ENCODE results near the gene POLR2E. TPM values are rescaled to one million over a fixed set of nuclear protein-coding genes. Genes with fewer than 3 reads are reported as not detected.

The POLR2E gene
- total and polyA plus RNA-seq, 2 donors from 2014 or later = 158 to 189 TPM

DNA sequence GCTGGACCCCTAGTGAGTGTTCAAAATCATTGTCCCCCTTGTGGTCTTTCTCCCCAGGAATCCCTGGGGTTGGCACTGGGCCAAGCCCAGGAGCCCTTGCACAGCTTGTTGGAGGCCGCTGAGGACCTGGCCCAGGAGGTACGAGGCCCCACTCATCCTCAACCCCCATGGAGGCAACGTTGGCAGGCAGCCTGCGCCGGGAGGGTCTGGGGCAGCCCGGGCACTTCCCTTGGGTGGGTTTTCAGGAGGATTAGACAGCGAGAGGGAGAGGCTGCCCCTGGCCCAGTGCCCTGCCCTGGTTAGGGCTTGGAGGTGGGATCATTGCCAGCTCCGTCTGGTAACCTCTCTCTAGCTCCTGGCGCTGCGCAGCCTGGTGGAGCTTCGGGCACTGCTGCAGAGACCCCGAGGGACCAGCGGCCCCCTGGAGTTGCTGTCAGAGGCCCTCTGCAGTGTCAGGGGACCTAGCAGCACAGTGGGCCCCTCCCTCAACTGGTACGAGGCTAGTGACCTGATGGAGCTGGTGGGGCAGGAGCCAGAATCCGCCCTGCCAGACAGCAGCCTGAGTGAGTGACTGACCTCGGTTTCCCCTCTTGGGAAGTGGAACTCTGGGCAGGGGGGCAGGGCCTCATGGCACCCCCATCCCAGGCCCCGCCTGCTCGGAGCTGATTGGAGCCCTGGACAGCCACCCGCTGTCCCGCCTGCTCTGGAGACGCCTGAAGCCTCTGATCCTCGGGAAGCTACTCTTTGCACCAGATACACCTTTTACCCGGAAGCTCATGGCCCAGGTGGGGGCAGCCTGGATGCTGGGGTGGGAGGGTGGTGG is 52.3 kb downstream of the POLR2E start:
- Histone ChIP-seq H3K4me3 (ENCODE audit: low read length in 3 of 3) (no peak overlapping the region), H3K9ac (ENCODE audit: low read length in 3 of 3) (no peak overlapping the region), H3K4me1 (ENCODE audit: control insufficient read depth in 2 of 3, insufficient read depth in 2 of 3, low read depth in 1 of 3, low read length in 3 of 3) (peaks cover 0 to 19% (median 9%) of the 10 kb centered on the region in 3 donors), H3K27me3 (ENCODE audit: control insufficient read depth, insufficient read depth, low read length) (no peaks in the 10 kb centered on the region), H3K27ac (ENCODE audit: low read depth in 2 of 2, low read length in 2 of 2) (no peak overlapping the region), H3K36me3 (ENCODE audit: control insufficient read depth in 2 of 3, insufficient read depth in 3 of 3, low read length in 3 of 3) (no peaks in the 10 kb centered on the region), H3K9me3 (ENCODE audit: control insufficient read depth in 2 of 3, insufficient read depth in 1 of 3, low read length in 3 of 3) (no peaks in the 10 kb centered on the region)
- DNase-seq (peak in 1 of 5 donors; percentile 53), FAIRE-seq (no peak)
- TF ChIP-seq, protein P1, sequence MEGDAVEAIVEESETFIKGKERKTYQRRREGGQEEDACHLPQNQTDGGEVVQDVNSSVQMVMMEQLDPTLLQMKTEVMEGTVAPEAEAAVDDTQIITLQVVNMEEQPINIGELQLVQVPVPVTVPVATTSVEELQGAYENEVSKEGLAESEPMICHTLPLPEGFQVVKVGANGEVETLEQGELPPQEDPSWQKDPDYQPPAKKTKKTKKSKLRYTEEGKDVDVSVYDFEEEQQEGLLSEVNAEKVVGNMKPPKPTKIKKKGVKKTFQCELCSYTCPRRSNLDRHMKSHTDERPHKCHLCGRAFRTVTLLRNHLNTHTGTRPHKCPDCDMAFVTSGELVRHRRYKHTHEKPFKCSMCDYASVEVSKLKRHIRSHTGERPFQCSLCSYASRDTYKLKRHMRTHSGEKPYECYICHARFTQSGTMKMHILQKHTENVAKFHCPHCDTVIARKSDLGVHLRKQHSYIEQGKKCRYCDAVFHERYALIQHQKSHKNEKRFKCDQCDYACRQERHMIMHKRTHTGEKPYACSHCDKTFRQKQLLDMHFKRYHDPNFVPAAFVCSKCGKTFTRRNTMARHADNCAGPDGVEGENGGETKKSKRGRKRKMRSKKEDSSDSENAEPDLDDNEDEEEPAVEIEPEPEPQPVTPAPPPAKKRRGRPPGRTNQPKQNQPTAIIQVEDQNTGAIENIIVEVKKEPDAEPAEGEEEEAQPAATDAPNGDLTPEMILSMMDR (IDR thresholded peaks at IDR 0.05; ENCODE audit: borderline replicate concordance, extremely low read depth, insufficient read depth) = no peak
- intact Hi-C loops (cut with DNase I) = no loop called here

DNA sequence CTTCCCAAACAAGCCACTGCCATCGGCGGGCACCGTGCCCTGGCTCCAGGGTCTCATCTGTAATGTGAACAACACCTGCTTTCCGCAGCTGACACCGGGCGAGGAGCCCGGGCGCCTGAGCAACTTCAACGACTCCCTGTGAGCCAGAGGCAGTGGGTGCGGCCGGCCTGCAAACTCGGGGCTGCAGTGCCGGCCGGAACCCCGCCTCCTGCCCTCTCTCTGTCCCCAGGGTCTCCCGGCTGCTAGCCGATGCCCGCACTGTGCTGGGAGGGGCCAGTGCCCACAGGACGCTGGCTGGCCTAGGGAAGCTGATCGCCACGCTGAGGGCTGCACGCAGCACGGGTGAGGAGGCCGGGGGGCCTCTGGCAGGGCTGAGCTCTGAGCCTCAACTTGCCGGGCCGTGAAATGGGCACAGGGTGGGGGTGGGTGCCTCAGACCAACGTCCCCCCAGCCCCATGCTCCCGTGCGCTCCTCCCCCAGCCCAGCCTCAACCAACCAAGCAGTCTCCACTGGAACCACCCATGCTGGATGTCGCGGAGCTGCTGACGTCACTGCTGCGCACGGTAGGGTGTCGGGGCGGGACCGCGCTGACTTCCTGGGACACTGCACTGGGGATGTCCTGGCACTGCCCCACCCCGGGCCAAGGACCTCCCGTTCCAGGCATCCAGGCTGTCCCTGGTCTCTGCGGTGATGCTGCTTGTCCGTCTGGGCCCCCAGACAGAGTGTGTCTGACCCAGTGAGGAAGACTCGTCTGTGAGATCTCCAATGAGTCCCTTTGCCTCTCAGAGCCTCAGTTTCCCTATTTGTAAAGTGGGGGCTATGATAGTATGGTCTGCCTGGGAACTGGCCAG is 53.1 kb downstream of the POLR2E start:
- Histone ChIP-seq H3K9ac (ENCODE audit: low read length in 3 of 3) (no peak overlapping the region), H3K36me3 (ENCODE audit: control insufficient read depth in 2 of 3, insufficient read depth in 3 of 3, low read length in 3 of 3) (no peaks in the 10 kb centered on the region), H3K27me3 (ENCODE audit: control insufficient read depth, insufficient read depth, low read length) (no peaks in the 10 kb centered on the region), H3K4me1 (ENCODE audit: control insufficient read depth in 2 of 3, insufficient read depth in 2 of 3, low read depth in 1 of 3, low read length in 3 of 3) (peaks cover 0 to 19% (median 9%) of the 10 kb centered on the region in 3 donors), H3K4me3 (ENCODE audit: low read length in 3 of 3) (no peak overlapping the region), H3K9me3 (ENCODE audit: control insufficient read depth in 2 of 3, insufficient read depth in 1 of 3, low read length in 3 of 3) (no peaks in the 10 kb centered on the region), H3K27ac (ENCODE audit: low read depth in 2 of 2, low read length in 2 of 2) (no peak overlapping the region)
- intact Hi-C loops (cut with DNase I) = no loop called here
- peak in 1 of 5 donors; percentile 68 for DNase-seq
- no peak for FAIRE-seq
- TF ChIP-seq, protein P1 (IDR thresholded peaks at IDR 0.05; ENCODE audit: borderline replicate concordance, extremely low read depth, insufficient read depth) = no peak

DNA sequence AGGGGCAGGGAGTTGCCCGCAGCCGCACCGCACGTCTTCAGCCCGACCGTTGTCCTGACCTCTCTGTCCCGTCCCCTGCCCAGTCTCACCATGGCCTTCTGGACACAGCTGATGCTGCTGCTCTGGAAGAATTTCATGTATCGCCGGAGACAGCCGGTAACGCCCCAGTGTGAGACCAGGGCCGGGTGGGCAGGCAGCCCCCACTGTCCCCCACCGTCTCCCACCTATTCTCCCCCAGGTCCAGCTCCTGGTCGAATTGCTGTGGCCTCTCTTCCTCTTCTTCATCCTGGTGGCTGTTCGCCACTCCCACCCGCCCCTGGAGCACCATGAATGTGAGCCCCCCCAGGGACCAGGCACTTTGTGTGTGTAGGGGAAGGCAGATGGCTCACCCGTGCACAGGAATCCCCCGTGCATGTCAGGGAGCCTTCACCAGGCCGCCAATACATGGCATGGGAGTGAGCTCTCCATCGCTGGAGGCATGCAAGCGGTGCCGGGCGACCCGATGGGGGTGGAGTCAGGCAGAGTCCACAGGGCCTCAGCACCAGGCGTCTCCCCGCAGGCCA is 53.8 kb downstream of the POLR2E start:
- Histone ChIP-seq H3K9ac (ENCODE audit: low read length in 3 of 3) (peak overlapping the region in 1 of 3 donors; percentile 71), H3K9me3 (ENCODE audit: control insufficient read depth in 2 of 3, insufficient read depth in 1 of 3, low read length in 3 of 3) (no peaks in the 10 kb centered on the region), H3K27me3 (ENCODE audit: control insufficient read depth, insufficient read depth, low read length) (no peaks in the 10 kb centered on the region), H3K4me1 (ENCODE audit: control insufficient read depth in 2 of 3, insufficient read depth in 2 of 3, low read depth in 1 of 3, low read length in 3 of 3) (peaks cover 0 to 19% (median 9%) of the 10 kb centered on the region in 3 donors), H3K27ac (ENCODE audit: low read depth in 2 of 2, low read length in 2 of 2) (no peak overlapping the region), H3K36me3 (ENCODE audit: control insufficient read depth in 2 of 3, insufficient read depth in 3 of 3, low read length in 3 of 3) (no peaks in the 10 kb centered on the region), H3K4me3 (ENCODE audit: low read length in 3 of 3) (peak overlapping the region; percentile 26 to 74 (median 46))
- FAIRE-seq (no peak), DNase-seq (peak in 1 of 5 donors; percentile 62)
- TF ChIP-seq, protein P1 (IDR thresholded peaks at IDR 0.05; ENCODE audit: borderline replicate concordance, extremely low read depth, insufficient read depth) = no peak
- intact Hi-C loops (cut with DNase I) = no loop called here
